Inflammatory macrophage (primary cell): ENCODE measurements around the gene ZNF536.
"Not testable (repeated sequence)": the region's sequence is repeated elsewhere in the genome, so short reads cannot be mapped to it uniquely, and the experiment has no call there.

Source experiments
- DNase-seq, 2 donors: peaks; one replicate each; pipeline ENCODE4 v3.0.0-alpha.2; 2020 to 2022

Gene ZNF536

GRCh38 chr19:30488191-30488590 lies 116.0 kb downstream of the ZNF536 start:
- DNase-seq = no peak

GRCh38 chr19:30490760-30491159 lies 118.6 kb downstream of the ZNF536 start:
- no peak for DNase-seq

- DNase-seq = no peak
Observed at GRCh38 chr19:30492586-30493270, 120.5 kb downstream of the ZNF536 start.

DNA sequence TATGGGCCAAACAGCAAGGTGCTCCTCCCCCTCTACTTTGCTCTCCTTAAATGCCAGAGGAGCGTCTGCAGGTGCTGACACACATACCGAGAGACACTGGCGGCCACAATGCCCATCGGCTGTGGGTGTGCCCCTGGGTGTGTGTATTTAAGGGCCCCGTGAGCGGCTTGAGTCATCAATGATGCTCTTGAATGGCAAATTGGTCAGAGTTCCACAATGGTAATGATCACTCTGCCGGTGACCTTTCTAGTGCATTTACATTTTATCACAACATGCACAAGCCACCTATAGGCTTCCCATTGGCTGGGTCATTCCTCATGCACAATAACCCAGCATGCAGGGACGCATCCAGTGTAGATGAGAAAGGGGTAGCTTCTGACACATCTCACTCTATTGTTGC lies 124.8 kb downstream of the ZNF536 start:
- no peak for DNase-seq

GRCh38 chr19:30498085-30498484 lies 125.9 kb downstream of the ZNF536 start:
- DNase-seq = not testable (repeated sequence)

DNA sequence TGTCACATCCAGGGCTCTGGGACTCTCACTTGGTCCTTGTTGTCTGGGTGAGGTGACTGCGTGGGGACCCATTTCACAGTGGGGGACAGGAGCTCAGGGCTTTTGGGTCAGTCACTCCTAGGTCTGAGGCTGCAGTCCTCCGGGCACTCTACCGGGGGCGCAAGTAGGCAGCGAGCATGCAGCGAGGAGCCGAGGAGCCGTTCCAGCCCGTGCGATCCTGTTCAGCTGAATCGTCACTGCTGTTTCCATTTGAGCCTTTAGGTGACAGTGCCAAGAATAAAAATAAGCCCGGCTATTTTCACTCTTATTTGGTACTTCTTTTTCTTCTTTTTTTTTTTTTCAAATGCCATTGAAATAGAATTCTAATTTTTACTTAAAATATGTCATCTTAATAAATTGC lies 126.5 kb downstream of the ZNF536 start:
- no peak for DNase-seq

DNA sequence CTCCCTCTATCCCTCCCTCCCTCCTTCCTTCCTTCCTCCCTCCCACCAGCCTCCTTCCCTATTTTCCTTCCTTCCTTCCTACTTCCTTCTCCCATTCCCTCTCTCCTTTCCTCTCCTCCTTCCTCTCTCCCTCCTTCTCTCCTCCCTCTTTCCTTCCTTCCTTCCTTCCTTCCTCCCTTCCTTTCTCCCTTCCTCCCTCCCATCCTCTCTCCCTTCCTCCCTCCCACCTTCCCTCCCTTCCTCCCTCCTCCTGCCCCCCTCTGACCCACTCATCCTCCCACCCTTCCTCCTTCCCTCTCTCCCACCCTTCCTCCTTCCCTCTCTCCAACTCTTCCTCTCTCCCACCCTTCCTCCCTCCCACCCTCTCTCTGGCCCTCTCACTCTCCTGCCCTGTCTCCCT lies 132.1 kb downstream of the ZNF536 start:
- no peak for DNase-seq

- no peak for DNase-seq
Observed at GRCh38 chr19:30512176-30513081, 140.2 kb downstream of the ZNF536 start.

DNA sequence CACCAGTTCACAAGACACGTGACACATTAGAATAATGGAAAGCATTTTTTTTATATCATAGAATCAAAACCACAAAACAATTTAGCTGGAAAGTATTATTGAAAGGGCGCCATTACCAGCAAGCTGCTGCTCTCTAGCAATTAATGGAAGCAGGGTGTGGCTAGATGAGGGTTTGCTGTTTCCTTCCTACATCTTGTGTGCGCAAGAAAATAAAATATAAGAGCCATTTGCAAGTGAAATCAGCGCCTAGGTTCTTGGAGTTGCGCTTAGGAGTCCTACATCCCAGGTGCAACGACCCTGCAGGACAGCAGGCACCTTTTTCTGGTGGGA lies 140.9 kb downstream of the ZNF536 start:
- no peak for DNase-seq

GRCh38 chr19:30516111-30516510 lies 143.9 kb downstream of the ZNF536 start:
- DNase-seq = no peak

GRCh38 chr19:30516531-30516930 lies 144.3 kb downstream of the ZNF536 start:
- DNase-seq = no peak

GRCh38 chr19:30518965-30519606 lies 146.9 kb downstream of the ZNF536 start:
- DNase-seq = no peak

- no peak for DNase-seq
Observed at GRCh38 chr19:30519607-30520205, 147.5 kb downstream of the ZNF536 start.

GRCh38 chr19:30520735-30521479 lies 148.7 kb downstream of the ZNF536 start:
- no peak for DNase-seq

DNA sequence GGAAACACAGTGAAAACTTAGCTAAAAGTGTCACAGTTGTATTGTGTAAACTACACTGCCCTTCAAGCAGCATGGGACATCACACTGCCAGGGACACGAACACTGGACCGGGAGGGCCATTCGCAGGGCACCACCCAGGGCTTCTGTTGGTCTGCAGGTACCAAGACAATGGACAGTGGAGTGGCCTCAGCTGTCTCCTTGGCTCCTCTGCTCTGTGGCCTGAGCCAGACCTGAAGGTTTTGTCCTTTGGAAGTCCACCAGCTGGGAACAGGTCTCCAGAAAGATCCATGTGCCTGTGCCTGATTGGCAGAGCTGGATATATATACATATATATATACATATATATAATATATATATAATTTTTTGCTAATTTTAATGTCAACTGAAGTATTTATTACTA lies 149.8 kb downstream of the ZNF536 start:
- no peak for DNase-seq

GRCh38 chr19:30522341-30522740 lies 150.2 kb downstream of the ZNF536 start:
- no peak for DNase-seq

DNA sequence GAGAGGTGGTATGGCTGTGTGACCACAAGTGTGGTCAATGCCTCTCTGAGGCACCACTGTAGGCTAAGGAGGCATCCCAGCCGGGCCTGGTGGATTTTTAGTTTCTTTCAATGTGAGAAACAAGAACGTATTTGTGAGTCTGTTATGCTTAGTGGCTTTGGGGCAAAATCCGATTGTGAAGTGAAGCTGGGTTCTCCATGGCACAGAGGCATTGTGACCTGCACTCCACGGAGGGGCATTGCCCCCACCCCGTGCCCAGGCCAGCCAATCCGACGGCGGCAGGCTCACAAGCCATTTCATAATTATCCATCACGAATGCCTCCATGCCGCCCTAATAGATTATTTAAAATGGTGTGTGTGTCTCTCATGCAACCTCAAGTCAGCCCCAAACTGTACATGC lies 151.6 kb downstream of the ZNF536 start:
- no peak for DNase-seq

- DNase-seq = no peak
Observed at GRCh38 chr19:30525383-30525782, 153.2 kb downstream of the ZNF536 start.

GRCh38 chr19:30528919-30529318 lies 156.7 kb downstream of the ZNF536 start:
- DNase-seq = no peak

GRCh38 chr19:30529876-30530275 lies 157.7 kb downstream of the ZNF536 start:
- DNase-seq = no peak

DNA sequence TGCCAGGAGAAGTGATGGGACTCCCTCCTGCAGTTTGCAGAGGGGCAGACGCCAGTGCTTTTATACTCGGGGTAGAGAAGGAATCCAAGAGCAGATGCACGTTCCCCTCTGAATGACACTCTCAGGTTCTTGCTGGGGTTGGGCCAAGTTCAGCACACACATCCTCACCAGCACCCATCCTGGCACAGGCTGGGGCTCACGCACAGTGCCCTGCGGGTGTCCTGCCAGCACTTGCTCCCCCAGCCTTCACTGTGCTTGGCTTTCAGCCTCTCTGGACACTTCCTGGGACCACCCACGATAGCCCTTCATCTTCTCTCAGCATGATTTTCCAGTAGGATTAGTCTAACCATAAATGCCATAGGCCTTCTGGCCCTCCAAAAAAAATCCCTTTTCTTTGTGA lies 158.6 kb downstream of the ZNF536 start:
- DNase-seq = no peak

DNA sequence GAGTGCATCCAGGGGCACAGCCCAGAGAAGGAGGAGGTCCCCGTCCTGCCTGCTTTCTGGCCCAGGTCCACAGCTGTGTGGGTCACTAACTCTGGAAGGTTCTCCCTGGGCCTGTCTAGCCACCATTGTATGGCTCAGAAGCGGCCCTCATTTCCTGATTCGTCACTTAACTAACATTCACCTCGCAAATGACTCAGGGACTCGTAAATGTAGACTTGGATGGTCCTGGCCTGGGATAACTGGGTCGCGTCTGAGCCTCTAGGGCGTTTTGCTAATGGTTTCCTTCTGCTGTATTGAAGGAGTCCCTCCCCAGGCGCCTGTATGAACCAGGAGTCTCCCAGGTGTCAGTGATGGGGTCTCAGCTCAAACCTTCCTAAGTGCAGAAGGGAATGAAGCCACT lies 162.8 kb downstream of the ZNF536 start:
- DNase-seq = no peak

DNA sequence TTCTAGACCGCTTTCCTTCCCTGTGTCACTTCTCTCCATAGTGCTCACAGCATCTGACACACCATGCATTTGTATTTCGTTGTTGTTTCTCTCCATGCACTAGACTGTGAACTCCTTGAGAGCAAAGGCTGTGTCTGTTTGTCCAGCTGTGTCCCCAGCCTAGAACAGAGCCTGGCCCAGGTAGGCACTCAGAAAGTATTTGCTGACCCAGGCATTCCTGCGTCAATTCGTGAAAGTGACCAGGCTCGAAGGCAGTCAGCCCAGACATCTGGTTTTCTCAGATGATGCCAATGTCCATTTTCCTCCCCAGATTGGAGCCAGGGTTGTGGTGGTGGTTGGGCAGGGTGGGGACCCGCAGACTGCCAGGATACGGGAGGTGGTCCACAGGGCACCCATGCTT lies 164.8 kb downstream of the ZNF536 start:
- no peak for DNase-seq
